Measurements from ENCODE around the gene ADGRG7. TPM values are rescaled to one million over a fixed set of nuclear protein-coding genes. Genes with fewer than 3 reads are reported as not detected.

ADGRG7 gene
- total RNA-seq, 1 donor from 2014 or later = not detected

- peak in 1 of 2 donors; percentile 46 for DNase-seq (ENCODE audit: low read depth in 2 of 2)
These were observed 6.6 kb upstream of the ADGRG7 start for GRCh38 chr3:100602506-100603444.

GRCh38 chr3:100603469-100603868 is 5.9 kb upstream of the ADGRG7 start:
- DNase-seq (ENCODE audit: low read depth in 2 of 2) = peak; percentile 11 to 36

GRCh38 chr3:100605358-100605757 is 4.0 kb upstream of the ADGRG7 start:
- DNase-seq (ENCODE audit: low read depth in 2 of 2) = no peak

- no peak for DNase-seq (ENCODE audit: low read depth in 2 of 2)
These were observed 2.4 kb upstream of the ADGRG7 start for GRCh38 chr3:100606894-100607512.

- DNase-seq (ENCODE audit: low read depth in 2 of 2) = no peak
These were observed 562 bp downstream of the ADGRG7 start for GRCh38 chr3:100609963-100610362.

- no peak for DNase-seq (ENCODE audit: low read depth in 2 of 2)
These were observed 1.8 kb downstream of the ADGRG7 start for GRCh38 chr3:100611221-100611620.

GRCh38 chr3:100613721-100614390 is 4.5 kb downstream of the ADGRG7 start:
- DNase-seq (ENCODE audit: low read depth in 2 of 2) = no peak

- no peak for DNase-seq (ENCODE audit: low read depth in 2 of 2)
These were observed 5.5 kb downstream of the ADGRG7 start for GRCh38 chr3:100614941-100615340.

- no peak for DNase-seq (ENCODE audit: low read depth in 2 of 2)
These were observed 6.3 kb downstream of the ADGRG7 start for GRCh38 chr3:100615684-100616083.

GRCh38 chr3:100621251-100621650 is 11.8 kb downstream of the ADGRG7 start:
- no peak for DNase-seq (ENCODE audit: low read depth in 2 of 2)

- no peak for DNase-seq (ENCODE audit: low read depth in 2 of 2)
These were observed 18.1 kb downstream of the ADGRG7 start for GRCh38 chr3:100627491-100627890.

GRCh38 chr3:100629421-100630127 is 20.2 kb downstream of the ADGRG7 start:
- peak; percentile 79 to 86 for DNase-seq (ENCODE audit: low read depth in 2 of 2)

GRCh38 chr3:100630664-100631063 is 21.3 kb downstream of the ADGRG7 start:
- no peak for DNase-seq (ENCODE audit: low read depth in 2 of 2)

GRCh38 chr3:100631236-100631635 is 21.8 kb downstream of the ADGRG7 start:
- DNase-seq (ENCODE audit: low read depth in 2 of 2) = no peak

- peak; percentile 54 to 67 for DNase-seq (ENCODE audit: low read depth in 2 of 2)
These were observed 25.3 kb downstream of the ADGRG7 start for GRCh38 chr3:100634493-100635272.

- DNase-seq (ENCODE audit: low read depth in 2 of 2) = no peak
These were observed 25.9 kb downstream of the ADGRG7 start for GRCh38 chr3:100635273-100635701.

GRCh38 chr3:100637197-100637631 is 27.8 kb downstream of the ADGRG7 start:
- DNase-seq (ENCODE audit: low read depth in 2 of 2) = no peak

GRCh38 chr3:100640633-100641032 is 31.2 kb downstream of the ADGRG7 start:
- DNase-seq (ENCODE audit: low read depth in 2 of 2) = no peak

GRCh38 chr3:100641471-100642032 is 32.2 kb downstream of the ADGRG7 start:
- DNase-seq (ENCODE audit: low read depth in 2 of 2) = no peak

- no peak for DNase-seq (ENCODE audit: low read depth in 2 of 2)
These were observed 36.5 kb downstream of the ADGRG7 start for GRCh38 chr3:100645913-100646312.
